Colonic mucosa (tissue), 4 donors: Measurements from ENCODE around the gene AGAP1. TPM values are rescaled to one million over a fixed set of nuclear protein-coding genes. Genes with fewer than 3 reads are reported as not detected.

ENCODE experiments used
- DNase-seq: peaks from one replicate; pipeline ENCODE4 v3.0.0-alpha.2; 2020
- H3K27ac ChIP-seq: fragments of 200-600 bp; one replicate; pipeline ENCODE4 v1.8.0; 2021
- H3K27me3 ChIP-seq: fragments of 200-600 bp; one replicate; pipeline ENCODE4 v1.8.0; 2021
- H3K36me3 ChIP-seq: fragments of 200-600 bp; one replicate; pipeline ENCODE4 v1.8.0; 2021
- H3K4me1 ChIP-seq: fragments of 200-600 bp; one replicate; pipeline ENCODE4 v1.8.0; 2021; ENCODE audit warnings: mild to moderate bottlenecking
- H3K4me3 ChIP-seq: fragments of 200-600 bp; one replicate; pipeline ENCODE4 v1.8.0; 2021
- H3K9ac ChIP-seq, 2 donors: one replicate each; pipeline ENCODE4 v1.7.0; 2013; ENCODE audit warnings: control low read depth in 2 of 2, low read depth in 2 of 2, low read length in 2 of 2
- H3K9me3 ChIP-seq: fragments of 200-600 bp; one replicate; pipeline ENCODE4 v1.8.0; 2021
- CTCF ChIP-seq: fragments of 200-600 bp; IDR thresholded peaks from one replicate; pipeline ENCODE4 v1.8.0; 2022; ENCODE audit warnings: antibody characterized with exemption, mild to moderate bottlenecking
- intact Hi-C: fragments of 100-400 bp; cut with DNase I; formaldehyde crosslinking; loops from one replicate; pipeline ENCODE4 v1.14.1; 2022
- total RNA-seq, 2 donors: library from RNA; stranded (reverse); fragmentation: NEBNext Ultra II Directional in 1 of 2; extraction: Animal tissue kit (Norgen Biotek cat#: 25700) in 1 of 2; gene quantifications; one replicate each; pipeline ENCODE4 v1.2.1, GENCODE V29; 2021
- donor health status: healthy.
- donor health status: DM: no; HTN: no; CAD: no.
- donor health status: DM: no; HTN: no; CAD: no.

Gene AGAP1
- total RNA-seq, 2 donors from 2014 or later: 62.1 to 62.9 TPM

- intact Hi-C loops: no loop called here
- no peak overlapping the region for H3K9ac ChIP-seq
Observed at GRCh38 chr2:235715601-235716000, 221.8 kb downstream of the AGAP1 start.

GRCh38 chr2:235716875-235717496, 223.1 kb downstream of the AGAP1 start:
- intact Hi-C loops: no loop called here

More at GRCh38 chr2:235715601-235716000, 221.8 kb downstream of the AGAP1 start:
- Histone ChIP-seq H3K27ac (no peak overlapping the region), H3K36me3 (no peaks in the 10 kb centered on the region), H3K4me3 (no peak overlapping the region), H3K9me3 (no peaks in the 10 kb centered on the region), H3K27me3 (no peaks in the 10 kb centered on the region), H3K4me1 (no peaks in the 10 kb centered on the region)
- no peak for TF ChIP-seq CTCF
- DNase-seq: no peak

GRCh38 chr2:235719146-235719942, 225.5 kb downstream of the AGAP1 start:
- Histone ChIP-seq H3K4me3 (no peak overlapping the region), H3K36me3 (no peaks in the 10 kb centered on the region), H3K9me3 (no peaks in the 10 kb centered on the region), H3K27me3 (no peaks in the 10 kb centered on the region), H3K4me1 (no peaks in the 10 kb centered on the region), H3K27ac (no peak overlapping the region), H3K9ac (no peak overlapping the region)
- no peak for DNase-seq
- no peak for TF ChIP-seq CTCF
- intact Hi-C loops: no loop called here

More at GRCh38 chr2:235716875-235717496, 223.1 kb downstream of the AGAP1 start:
- no peak overlapping the region for H3K27ac ChIP-seq
- no peak for DNase-seq
- H3K9ac ChIP-seq: no peak overlapping the region
- no peak for TF ChIP-seq CTCF
- H3K36me3 ChIP-seq: no peaks in the 10 kb centered on the region
- no peak overlapping the region for H3K4me3 ChIP-seq
- no peaks in the 10 kb centered on the region for H3K27me3 ChIP-seq
- no peaks in the 10 kb centered on the region for H3K9me3 ChIP-seq
- no peaks in the 10 kb centered on the region for H3K4me1 ChIP-seq

- no peak for TF ChIP-seq CTCF
- intact Hi-C loops: no loop called here
Observed at GRCh38 chr2:235721625-235722024, 227.8 kb downstream of the AGAP1 start.

GRCh38 chr2:235722869-235723268, 229.0 kb downstream of the AGAP1 start:
- DNase-seq: no peak
- no peaks in the 10 kb centered on the region for H3K36me3 ChIP-seq
- H3K9ac ChIP-seq: no peak overlapping the region
- no peak for TF ChIP-seq CTCF
- intact Hi-C loops: no loop called here
- H3K27ac ChIP-seq: no peak overlapping the region
- H3K4me1 ChIP-seq: no peaks in the 10 kb centered on the region
- no peaks in the 10 kb centered on the region for H3K9me3 ChIP-seq
- no peak overlapping the region for H3K4me3 ChIP-seq
- H3K27me3 ChIP-seq: no peaks in the 10 kb centered on the region

More at GRCh38 chr2:235721625-235722024, 227.8 kb downstream of the AGAP1 start:
- Histone ChIP-seq H3K27me3 (no peaks in the 10 kb centered on the region), H3K9ac (no peak overlapping the region), H3K36me3 (no peaks in the 10 kb centered on the region), H3K9me3 (no peaks in the 10 kb centered on the region), H3K4me1 (no peaks in the 10 kb centered on the region), H3K27ac (no peak overlapping the region), H3K4me3 (no peak overlapping the region)
- no peak for DNase-seq
